HUES6 (cell line): Measurements from ENCODE around the gene MDFIC.

Experiments
- H3K27ac ChIP-seq: 2 replicates; pipeline ENCODE4 v1.7.0; 2013; ENCODE audit warnings: low read depth, mild to moderate bottlenecking, low read length, inconsistent platforms
- H3K27me3 ChIP-seq: 2 replicates; pipeline ENCODE4 v1.6.1; 2013; ENCODE audit warnings: low read length; ENCODE audit not compliant: control insufficient read depth, insufficient read depth
- H3K36me3 ChIP-seq: 2 replicates; pipeline ENCODE4 v1.6.1; 2013; ENCODE audit warnings: low read length; ENCODE audit not compliant: control insufficient read depth, insufficient read depth
- H3K4me1 ChIP-seq: 2 replicates; pipeline ENCODE4 v1.6.1; 2013; ENCODE audit warnings: low read length; ENCODE audit not compliant: control insufficient read depth, insufficient read depth
- H3K4me3 ChIP-seq: 2 replicates; pipeline ENCODE4 v1.5.1; 2013; ENCODE audit warnings: low read depth, low read length
- H3K9ac ChIP-seq: one replicate; pipeline ENCODE4 v1.6.1; 2013; ENCODE audit warnings: mild to moderate bottlenecking, low read length
- H3K9me3 ChIP-seq: 2 replicates; pipeline ENCODE4 v1.6.1; 2013; ENCODE audit warnings: low read depth, low read length; ENCODE audit not compliant: control insufficient read depth, insufficient read depth

MDFIC gene

GRCh38 chr7:114952296-114952695 is 30.4 kb downstream of the MDFIC start:
- Histone ChIP-seq H3K36me3 (no peaks in the 10 kb centered on the region), H3K9me3 (no peaks in the 10 kb centered on the region), H3K4me3 (no peak overlapping the region), H3K27me3 (no peaks in the 10 kb centered on the region), H3K4me1 (0 out of 2 replicates have a peak, but pooled peaks cover 11% of the 10 kb centered on the region), H3K9ac (no peak overlapping the region), H3K27ac (no peak overlapping the region)

GRCh38 chr7:114953724-114954123 is 31.8 kb downstream of the MDFIC start:
- H3K36me3 ChIP-seq: no peaks in the 10 kb centered on the region
- H3K27me3 ChIP-seq: no peaks in the 10 kb centered on the region

GRCh38 chr7:114956702-114957101 is 34.8 kb downstream of the MDFIC start:
- no peak overlapping the region for H3K27ac ChIP-seq

More at GRCh38 chr7:114953724-114954123, 31.8 kb downstream of the MDFIC start:
- 0 out of 2 replicates have a peak, but pooled peaks cover 11% of the 10 kb centered on the region for H3K4me1 ChIP-seq
- no peak overlapping the region for H3K4me3 ChIP-seq
- no peak overlapping the region for H3K27ac ChIP-seq
- no peak overlapping the region for H3K9ac ChIP-seq
- H3K9me3 ChIP-seq: no peaks in the 10 kb centered on the region

GRCh38 chr7:114957444-114957843 is 35.5 kb downstream of the MDFIC start:
- H3K9ac ChIP-seq: no peak overlapping the region
- H3K36me3 ChIP-seq: no peaks in the 10 kb centered on the region
- 0 out of 2 replicates have a peak, but pooled peaks cover 11% of the 10 kb centered on the region for H3K4me1 ChIP-seq
- H3K27ac ChIP-seq: no peak overlapping the region
- H3K27me3 ChIP-seq: no peaks in the 10 kb centered on the region
- no peak overlapping the region for H3K4me3 ChIP-seq
- H3K9me3 ChIP-seq: no peaks in the 10 kb centered on the region

More at GRCh38 chr7:114956702-114957101, 34.8 kb downstream of the MDFIC start:
- H3K27me3 ChIP-seq: no peaks in the 10 kb centered on the region
- 0 out of 2 replicates have a peak, but pooled peaks cover 11% of the 10 kb centered on the region for H3K4me1 ChIP-seq
- no peaks in the 10 kb centered on the region for H3K36me3 ChIP-seq
- H3K4me3 ChIP-seq: no peak overlapping the region
- no peaks in the 10 kb centered on the region for H3K9me3 ChIP-seq
- no peak overlapping the region for H3K9ac ChIP-seq

- no peaks in the 10 kb centered on the region for H3K36me3 ChIP-seq
- H3K4me3 ChIP-seq: no peak overlapping the region
- H3K9ac ChIP-seq: no peak overlapping the region
- H3K27me3 ChIP-seq: no peaks in the 10 kb centered on the region
- H3K4me1 ChIP-seq: 0 out of 2 replicates have a peak, but pooled peaks cover 7% of the 10 kb centered on the region
- H3K27ac ChIP-seq: no peak overlapping the region
- no peaks in the 10 kb centered on the region for H3K9me3 ChIP-seq
Measured at GRCh38 chr7:114959931-114960330, 38.0 kb downstream of the MDFIC start.

GRCh38 chr7:114962441-114962840 is 40.5 kb downstream of the MDFIC start:
- Histone ChIP-seq H3K9me3 (no peaks in the 10 kb centered on the region), H3K4me1 (no peaks in the 10 kb centered on the region), H3K4me3 (no peak overlapping the region), H3K9ac (no peak overlapping the region), H3K27ac (no peak overlapping the region), H3K36me3 (no peaks in the 10 kb centered on the region), H3K27me3 (no peaks in the 10 kb centered on the region)

- Histone ChIP-seq H3K36me3 (no peaks in the 10 kb centered on the region), H3K9me3 (no peaks in the 10 kb centered on the region), H3K4me3 (no peak overlapping the region), H3K9ac (no peak overlapping the region), H3K27ac (no peak overlapping the region), H3K27me3 (no peaks in the 10 kb centered on the region), H3K4me1 (no peaks in the 10 kb centered on the region)
Measured at GRCh38 chr7:114966156-114966555, 44.3 kb downstream of the MDFIC start.

- Histone ChIP-seq H3K36me3 (no peaks in the 10 kb centered on the region), H3K9ac (no peak overlapping the region), H3K27me3 (no peaks in the 10 kb centered on the region), H3K27ac (no peak overlapping the region), H3K4me1 (peaks cover 6% of the 10 kb centered on the region; the same call in 1 of the 2 replicates), H3K4me3 (no peak overlapping the region), H3K9me3 (no peaks in the 10 kb centered on the region)
Measured at GRCh38 chr7:114969096-114969495, 47.2 kb downstream of the MDFIC start.

GRCh38 chr7:114970308-114970707 is 48.4 kb downstream of the MDFIC start:
- Histone ChIP-seq H3K4me1 (peaks cover 6% of the 10 kb centered on the region; the same call in 1 of the 2 replicates), H3K9ac (no peak overlapping the region), H3K27me3 (no peaks in the 10 kb centered on the region), H3K36me3 (no peaks in the 10 kb centered on the region), H3K9me3 (no peaks in the 10 kb centered on the region), H3K27ac (no peak overlapping the region), H3K4me3 (no peak overlapping the region)

- H3K27me3 ChIP-seq: no peaks in the 10 kb centered on the region
- no peaks in the 10 kb centered on the region for H3K36me3 ChIP-seq
- H3K4me3 ChIP-seq: no peak overlapping the region
- no peaks in the 10 kb centered on the region for H3K9me3 ChIP-seq
- peaks cover 6% of the 10 kb centered on the region; the same call in 1 of the 2 replicates for H3K4me1 ChIP-seq
- no peak overlapping the region for H3K27ac ChIP-seq
- H3K9ac ChIP-seq: no peak overlapping the region
Measured at GRCh38 chr7:114970732-114971131, 48.8 kb downstream of the MDFIC start.

- Histone ChIP-seq H3K4me1 (peaks cover 12% of the 10 kb centered on the region), H3K27me3 (no peaks in the 10 kb centered on the region), H3K4me3 (no peak overlapping the region), H3K9ac (no peak overlapping the region), H3K36me3 (no peaks in the 10 kb centered on the region), H3K27ac (no peak overlapping the region), H3K9me3 (no peaks in the 10 kb centered on the region)
Measured at GRCh38 chr7:114972567-114972966, 50.7 kb downstream of the MDFIC start.
